Retinal pigment epithelial cell (primary cell): Measurements from ENCODE around the gene GKN2.

Experiments used
- DNase-seq: peaks from one replicate; pipeline ENCODE4 v3.0.0-alpha.2; 2010; ENCODE audit warnings: low read depth
- H3K4me3 ChIP-seq: 2 replicates; pipeline ENCODE4 v1.5.1; 2011; ENCODE audit warnings: mild to moderate bottlenecking, low read length, control low read depth, moderate library complexity
- TF ChIP-seq, protein P1 (sequence below): conservative IDR thresholded peaks from 2 replicates; pipeline ENCODE4 v1.5.1; 2011; ENCODE audit warnings: low read depth, low read length, control low read depth, inconsistent platforms

Gene GKN2

DNA sequence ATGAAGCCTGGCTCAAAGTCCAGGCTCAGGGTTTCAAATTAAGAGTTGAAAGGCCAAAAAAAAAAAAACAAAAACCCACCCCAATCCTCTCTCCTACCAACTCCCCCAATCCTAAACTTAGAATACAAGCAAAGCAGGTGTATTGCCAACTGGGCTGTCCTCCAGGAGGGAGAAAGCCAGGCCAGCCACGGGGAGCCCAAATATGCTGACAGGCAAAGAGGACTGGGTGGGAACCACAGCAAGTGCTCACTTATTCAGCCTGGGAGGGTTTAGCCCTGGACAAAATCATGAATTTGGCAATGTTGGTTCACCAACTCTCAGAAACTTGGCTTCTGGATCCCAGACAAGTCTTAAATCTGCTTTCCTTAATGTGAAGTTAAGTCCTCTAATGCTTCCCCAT lies 36.5 kb downstream of the GKN2 start:
- TF ChIP-seq, protein P1, sequence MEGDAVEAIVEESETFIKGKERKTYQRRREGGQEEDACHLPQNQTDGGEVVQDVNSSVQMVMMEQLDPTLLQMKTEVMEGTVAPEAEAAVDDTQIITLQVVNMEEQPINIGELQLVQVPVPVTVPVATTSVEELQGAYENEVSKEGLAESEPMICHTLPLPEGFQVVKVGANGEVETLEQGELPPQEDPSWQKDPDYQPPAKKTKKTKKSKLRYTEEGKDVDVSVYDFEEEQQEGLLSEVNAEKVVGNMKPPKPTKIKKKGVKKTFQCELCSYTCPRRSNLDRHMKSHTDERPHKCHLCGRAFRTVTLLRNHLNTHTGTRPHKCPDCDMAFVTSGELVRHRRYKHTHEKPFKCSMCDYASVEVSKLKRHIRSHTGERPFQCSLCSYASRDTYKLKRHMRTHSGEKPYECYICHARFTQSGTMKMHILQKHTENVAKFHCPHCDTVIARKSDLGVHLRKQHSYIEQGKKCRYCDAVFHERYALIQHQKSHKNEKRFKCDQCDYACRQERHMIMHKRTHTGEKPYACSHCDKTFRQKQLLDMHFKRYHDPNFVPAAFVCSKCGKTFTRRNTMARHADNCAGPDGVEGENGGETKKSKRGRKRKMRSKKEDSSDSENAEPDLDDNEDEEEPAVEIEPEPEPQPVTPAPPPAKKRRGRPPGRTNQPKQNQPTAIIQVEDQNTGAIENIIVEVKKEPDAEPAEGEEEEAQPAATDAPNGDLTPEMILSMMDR, result no peak
- DNase-seq, result no peak
- no peak overlapping the region for H3K4me3 ChIP-seq

DNA sequence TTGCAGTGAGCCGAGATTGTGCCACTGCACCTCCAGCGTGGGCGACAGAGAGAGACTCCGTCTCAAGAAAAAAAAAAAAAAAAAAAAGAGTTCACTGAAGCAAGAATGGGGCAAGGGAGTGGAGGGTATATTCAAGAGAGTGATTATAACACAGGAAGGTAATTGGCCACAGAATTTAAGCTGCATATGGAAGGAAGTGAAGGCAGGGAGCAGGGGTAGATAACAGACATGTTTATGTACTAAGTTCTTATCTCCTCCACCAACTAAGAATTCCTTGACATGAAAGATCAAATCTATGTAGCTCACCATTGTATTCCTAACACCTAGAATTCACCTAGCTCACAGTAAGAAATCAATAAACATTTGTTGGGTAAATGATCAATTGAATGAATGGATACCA lies 37.3 kb downstream of the GKN2 start:
- TF ChIP-seq, protein P1, result no peak
- no peak for DNase-seq
- no peak overlapping the region for H3K4me3 ChIP-seq

DNA sequence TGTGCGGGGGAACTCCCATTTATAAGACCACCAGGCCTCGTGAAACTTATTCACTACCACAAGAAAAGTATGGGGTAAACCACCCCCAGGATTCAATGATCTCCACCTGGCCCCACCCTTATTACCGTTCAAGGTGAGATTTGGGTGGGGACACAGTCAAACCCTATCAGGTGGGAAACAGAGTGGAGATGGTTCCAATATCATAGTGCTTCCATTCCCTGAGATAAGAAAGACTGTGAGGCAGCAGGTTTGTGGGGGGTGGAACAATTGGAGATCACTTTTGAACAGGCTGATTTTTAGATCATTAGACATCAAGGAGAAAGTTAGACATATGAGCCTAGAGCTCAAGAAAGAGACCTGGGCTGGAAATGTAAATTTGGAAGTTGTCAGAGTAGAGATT lies 39.3 kb downstream of the GKN2 start:
- no peak for DNase-seq
- no peak overlapping the region for H3K4me3 ChIP-seq
- TF ChIP-seq, protein P1, result no peak

GRCh38 chr2:68912732-68913131 lies 40.0 kb downstream of the GKN2 start:
- TF ChIP-seq, protein P1, result no peak
- H3K4me3 ChIP-seq, result no peak overlapping the region
- DNase-seq, result no peak

DNA sequence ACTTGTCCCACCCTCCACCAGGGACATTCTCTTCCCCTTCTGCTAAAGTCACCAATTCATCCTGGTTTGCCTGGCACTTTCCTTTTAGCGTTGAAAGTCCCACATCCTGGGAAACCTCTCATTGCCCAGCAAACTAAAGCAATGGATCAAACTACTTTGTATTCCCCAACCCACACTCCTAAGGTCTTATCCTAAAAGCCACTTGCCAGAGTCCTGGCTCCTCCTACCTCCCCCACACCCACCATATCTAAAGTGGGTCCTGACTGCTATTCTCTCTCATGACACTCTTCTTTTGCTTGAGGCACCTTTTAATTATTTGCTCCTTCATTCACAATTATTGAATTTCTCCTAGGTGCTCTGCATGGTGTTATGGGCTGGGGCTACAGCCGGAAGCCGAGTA lies 40.6 kb downstream of the GKN2 start:
- DNase-seq, result no peak
- TF ChIP-seq, protein P1, result no peak
- no peak overlapping the region for H3K4me3 ChIP-seq

GRCh38 chr2:68911709-68912108 lies 41.0 kb downstream of the GKN2 start:
- no peak overlapping the region for H3K4me3 ChIP-seq
- no peak for DNase-seq
- TF ChIP-seq, protein P1, result no peak

DNA sequence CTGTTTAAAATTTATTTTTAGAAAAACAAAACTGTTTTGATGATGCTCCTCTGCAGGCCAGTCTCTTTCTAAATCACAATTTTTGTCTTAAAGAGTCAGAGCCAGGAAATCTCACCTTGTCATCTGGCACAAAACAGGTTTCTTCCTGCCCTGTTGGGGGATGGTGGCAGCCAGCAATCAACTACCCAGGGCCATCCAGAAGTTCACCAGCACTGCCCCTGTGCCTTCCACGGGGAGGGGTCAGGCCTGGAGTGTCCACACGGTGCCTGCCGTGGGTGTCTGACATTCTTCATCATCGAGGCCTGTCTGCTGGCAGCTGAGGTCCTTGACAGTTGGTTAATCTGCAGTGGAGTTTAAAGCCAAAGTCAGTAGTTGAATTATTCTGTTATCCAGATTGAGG lies 41.4 kb downstream of the GKN2 start:
- TF ChIP-seq, protein P1, result no peak
- H3K4me3 ChIP-seq, result no peak overlapping the region
- DNase-seq, result no peak
